Mesenchymal stem cell (in vitro differentiated cells and primary cell): ENCODE measurements around the gene NDUFV2.
"Not testable (repeated sequence)": the region's sequence is repeated elsewhere in the genome, so short reads cannot be mapped to it uniquely, and the experiment has no call there.

Source experiments
- DNase-seq: peaks from one replicate; pipeline ENCODE4 v3.0.0-alpha.2; 2013
- H2AFZ ChIP-seq: one replicate; pipeline ENCODE4 v1.6.1; 2013; ENCODE audit warnings: low read depth, mild to moderate bottlenecking, control low read depth, inconsistent platforms, low read length, moderate library complexity
- H2AK5ac ChIP-seq: 2 replicates; pipeline ENCODE4 v1.6.1; 2013; ENCODE audit warnings: low read length, moderate library complexity, mild to moderate bottlenecking, inconsistent platforms; ENCODE audit not compliant: severe bottlenecking
- H2BK120ac ChIP-seq: one replicate; pipeline ENCODE4 v1.6.1; 2013; ENCODE audit warnings: low read depth, mild to moderate bottlenecking, inconsistent platforms, low read length, moderate library complexity
- H2BK12ac ChIP-seq, 2 experiments: one replicate each; pipeline ENCODE4 v1.6.1; 2013; ENCODE audit warnings: inconsistent platforms in 2 of 2, low read length in 2 of 2, mild to moderate bottlenecking in 2 of 2, moderate library complexity in 2 of 2, control low read depth in 1 of 2
- H2BK15ac ChIP-seq: one replicate; pipeline ENCODE4 v1.6.1; 2013; ENCODE audit warnings: mild to moderate bottlenecking, low read depth, inconsistent platforms; ENCODE audit not compliant: poor library complexity, severe bottlenecking
- H2BK5ac ChIP-seq: 2 replicates; pipeline ENCODE4 v1.6.1; 2013; ENCODE audit warnings: low read depth, mild to moderate bottlenecking, low read length, control low read depth, inconsistent platforms; ENCODE audit not compliant: poor library complexity, severe bottlenecking
- H3K14ac ChIP-seq, 2 experiments: one replicate each; pipeline ENCODE4 v1.6.1; 2013; ENCODE audit warnings: inconsistent platforms in 2 of 2, low read length in 2 of 2, control low read depth in 1 of 2, mild to moderate bottlenecking in 1 of 2, moderate library complexity in 1 of 2
- H3K18ac ChIP-seq, 2 experiments: one replicate each; pipeline ENCODE4 v1.6.1; 2013; ENCODE audit warnings: inconsistent platforms in 2 of 2, low read length in 2 of 2, control low read depth in 1 of 2, low read depth in 1 of 2, mild to moderate bottlenecking in 1 of 2
- H3K23ac ChIP-seq, 2 experiments: one replicate each; pipeline ENCODE4 v1.6.1; 2013; ENCODE audit warnings: inconsistent platforms in 2 of 2, low read length in 2 of 2, mild to moderate bottlenecking in 2 of 2, moderate library complexity in 2 of 2, control low read depth in 1 of 2
- H3K27ac ChIP-seq: 2 replicates; pipeline ENCODE4 v1.5.1; 2013; ENCODE audit warnings: mild to moderate bottlenecking, moderate library complexity, low read length, control low read depth, inconsistent platforms; ENCODE audit not compliant: poor library complexity, severe bottlenecking
- H3K27me3 ChIP-seq, 2 experiments: 2 replicates each; pipeline versions ENCODE4 v1.6.1 to v1.7.0; 2013; ENCODE audit warnings: low read length in 2 of 2, mild to moderate bottlenecking in 2 of 2, moderate library complexity in 2 of 2, control low read depth in 1 of 2, inconsistent platforms in 1 of 2; ENCODE audit not compliant: control insufficient read depth in 1 of 2, insufficient read depth in 1 of 2
- H3K36me3 ChIP-seq, 2 experiments: 2 replicates each; pipeline versions ENCODE4 v1.6.1 to v1.7.0; 2013; ENCODE audit warnings: low read length in 2 of 2, control low read depth in 1 of 2, inconsistent platforms in 1 of 2, low read depth in 1 of 2, mild to moderate bottlenecking in 1 of 2; ENCODE audit not compliant: insufficient read depth in 2 of 2, control insufficient read depth in 1 of 2
- H3K4ac ChIP-seq, 2 experiments: one replicate each; pipeline ENCODE4 v1.6.1; 2013; ENCODE audit warnings: inconsistent platforms in 2 of 2, low read length in 2 of 2, mild to moderate bottlenecking in 2 of 2, moderate library complexity in 2 of 2, control low read depth in 1 of 2, low read depth in 1 of 2
- H3K4me1 ChIP-seq: 2 replicates; pipeline ENCODE4 v1.6.1; 2013; ENCODE audit warnings: low read depth, low read length, control low read depth; ENCODE audit not compliant: control insufficient read depth, insufficient read depth
- H3K4me2 ChIP-seq: 2 replicates; pipeline ENCODE4 v1.6.1; 2013; ENCODE audit warnings: low read length, mild to moderate bottlenecking, inconsistent platforms; ENCODE audit not compliant: poor library complexity, severe bottlenecking
- H3K4me3 ChIP-seq, 2 experiments: 2 replicates each; pipeline versions ENCODE4 v1.5.1 to v1.7.0; 2013; ENCODE audit warnings: low read length in 2 of 2, mild to moderate bottlenecking in 2 of 2, control low read depth in 1 of 2, low read depth in 1 of 2; ENCODE audit not compliant: insufficient read depth in 1 of 2
- H3K79me1 ChIP-seq: replicated peaks from 2 replicates; pipeline ENCODE4 v1.6.1; 2013; ENCODE audit warnings: mild to moderate bottlenecking, control low read depth, low read length, inconsistent platforms; ENCODE audit not compliant: poor library complexity, severe bottlenecking
- H3K9ac ChIP-seq: 2 replicates; pipeline ENCODE4 v1.7.0; 2013; ENCODE audit warnings: mild to moderate bottlenecking, low read length, moderate library complexity
- H3K9me3 ChIP-seq: 2 replicates; pipeline ENCODE4 v1.7.0; 2013; ENCODE audit warnings: mild to moderate bottlenecking, low read length; ENCODE audit not compliant: control insufficient read depth
- H4K8ac ChIP-seq: one replicate; pipeline ENCODE4 v1.6.1; 2013; ENCODE audit warnings: inconsistent platforms, mild to moderate bottlenecking, low read length, moderate library complexity
- H4K91ac ChIP-seq: one replicate; pipeline ENCODE4 v1.6.1; 2013; ENCODE audit warnings: mild to moderate bottlenecking, low read length, inconsistent platforms
- WGBS: methylation state at CpG from one replicate; pipeline ENCODE4 v1.1.7; 2013; ENCODE audit warnings: mixed read lengths; 5-methylcytosine and 5-hydroxymethylcytosine counted together

Gene NDUFV2

GRCh38 chr18:9164149-9164548 is 61.6 kb downstream of the NDUFV2 start:
- H3K4me1 ChIP-seq, H2AK5ac ChIP-seq, H3K27ac ChIP-seq, H2BK12ac ChIP-seq, H2BK15ac ChIP-seq, H3K9ac ChIP-seq, H3K14ac ChIP-seq, H2BK120ac ChIP-seq, H3K79me1 ChIP-seq, H3K4ac ChIP-seq, H4K91ac ChIP-seq, H4K8ac ChIP-seq, DNase-seq, H3K4me3 ChIP-seq, H2BK5ac ChIP-seq, H2AFZ ChIP-seq, H3K4me2 ChIP-seq, H3K27me3 ChIP-seq, H3K18ac ChIP-seq, H3K23ac ChIP-seq: not testable (repeated sequence)
- H3K9me3 ChIP-seq: peaks cover 11% of the 10 kb centered on the region
- H3K36me3 ChIP-seq: peaks cover 0 to 13% of the 10 kb centered on the region in 2 experiments

- H2BK15ac ChIP-seq, H3K4me3 ChIP-seq, H2AFZ ChIP-seq, H3K23ac ChIP-seq, H3K4ac ChIP-seq, DNase-seq, H3K27me3 ChIP-seq, H3K79me1 ChIP-seq, H3K4me2 ChIP-seq, H3K9ac ChIP-seq, H4K91ac ChIP-seq, H2AK5ac ChIP-seq, H3K4me1 ChIP-seq, H2BK5ac ChIP-seq, H3K18ac ChIP-seq, H2BK120ac ChIP-seq, H3K14ac ChIP-seq, H3K27ac ChIP-seq, H2BK12ac ChIP-seq, H4K8ac ChIP-seq: not testable (repeated sequence)
- WGBS: no CpG with 5 or more reads among the region's 3 CpGs
- Histone ChIP-seq H3K36me3 (peaks cover 0 to 11% of the 10 kb centered on the region in 2 experiments), H3K9me3 (peaks cover 11% of the 10 kb centered on the region)
Measured at GRCh38 chr18:9165883-9166282, 63.4 kb downstream of the NDUFV2 start.

GRCh38 chr18:9169515-9169914 is 67.0 kb downstream of the NDUFV2 start:
- H4K91ac ChIP-seq, H3K23ac ChIP-seq, H3K36me3 ChIP-seq, H3K4me1 ChIP-seq, H2BK120ac ChIP-seq, H3K4ac ChIP-seq, DNase-seq, H3K9ac ChIP-seq, H3K27me3 ChIP-seq, H3K9me3 ChIP-seq, H3K4me2 ChIP-seq, H3K4me3 ChIP-seq, H2AK5ac ChIP-seq, H2BK5ac ChIP-seq, H3K27ac ChIP-seq, H3K18ac ChIP-seq, H2BK15ac ChIP-seq, H2AFZ ChIP-seq, H4K8ac ChIP-seq, H2BK12ac ChIP-seq, H3K14ac ChIP-seq: not testable (repeated sequence)
- 100% methylated on average over 1 of the region's 3 CpGs for WGBS
- peaks cover 13% of the 10 kb centered on the region for H3K79me1 ChIP-seq

GRCh38 chr18:9171919-9172318 is 69.4 kb downstream of the NDUFV2 start:
- not testable (repeated sequence) for H3K9me3 ChIP-seq, H3K18ac ChIP-seq, H3K14ac ChIP-seq, H2AK5ac ChIP-seq, H3K4ac ChIP-seq, H4K91ac ChIP-seq, H3K4me3 ChIP-seq, DNase-seq, H3K23ac ChIP-seq, H3K27ac ChIP-seq, H2AFZ ChIP-seq, H2BK12ac ChIP-seq, H2BK120ac ChIP-seq, H3K27me3 ChIP-seq, H3K9ac ChIP-seq, H4K8ac ChIP-seq, H2BK5ac ChIP-seq, H3K4me1 ChIP-seq, H3K4me2 ChIP-seq, H2BK15ac ChIP-seq
- 94% methylated on average over 2 of the region's 3 CpGs for WGBS
- Histone ChIP-seq H3K36me3 (peaks cover 0 to 15% of the 10 kb centered on the region in 2 experiments), H3K79me1 (peaks cover 17% of the 10 kb centered on the region)
